ENCODE data around the gene DOCK4.

- TF ChIP-seq CTCF (IDR thresholded peaks at IDR 0.05; ENCODE audit: insufficient read depth, low read depth, low read length) (no peak), EZH2 (IDR thresholded peaks at IDR 0.05; ENCODE audit: insufficient read depth, low read length) (no peak)
Measured at GRCh38 chr7:111982804-111983203, 223.4 kb downstream of the DOCK4 start.
